Gastroesophageal sphincter (tissue), 3 donors: ENCODE data around the gene TAS1R1.

Experiments
- CTCF ChIP-seq, 4 experiments: fragments of 200-600 bp in 2 of 4; fragments of 450-650 bp in 2 of 4; sonication (generic) in 1 of 4; IDR thresholded peaks; one replicate each; pipeline ENCODE4 v1.5.1; 2017 to 2019; ENCODE audit warnings: antibody characterized with exemption in 4 of 4, mild to moderate bottlenecking in 2 of 4, moderate library complexity in 2 of 4
- POLR2AphosphoS5 ChIP-seq: sonication (generic); formaldehyde crosslinking; IDR thresholded peaks from one replicate; pipeline ENCODE4 v1.6.1; 2017; ENCODE audit warnings: antibody characterized with exemption

GRCh38 chr1:6554907-6555778, at the start of gene TAS1R1:
- no peak for TF ChIP-seq POLR2AphosphoS5
- no peak for TF ChIP-seq CTCF (IDR thresholded peaks at IDR 0.05)
